PC-3 (cell line): ENCODE results near the gene AFF1. TPM values are rescaled to one million over a fixed set of nuclear protein-coding genes. Genes with fewer than 3 reads are reported as not detected.

Experiments
- ATAC-seq: fragments of 200-7000 bp; cut with Tn5 transposase; 2 replicates; pipeline ENCODE4 v1.9.1; 2020; ENCODE audit warnings: mild to moderate bottlenecking, moderate library complexity
- BruUV-seq: library from RNA; stranded (reverse); fragments of 400-500 nt; replicated peaks from 2 replicates; lab custom pipeline; 2021; lab: Mats Ljungman, UMichigan
- CTCF ChIA-PET: fragments of 300-600 bp; sonication (Branson Sonifier 250); formaldehyde crosslinking; loops from one replicate; lab custom pipeline; 2022; ENCODE audit warnings: antibody characterized with exemption; lab: Charles Lee
- POLR2A ChIA-PET: fragments of 300-600 bp; sonication (Branson Sonifier 250); formaldehyde crosslinking; loops from one replicate; lab custom pipeline; 2022; ENCODE audit warnings: antibody characterized with exemption; ENCODE audit not compliant: unreplicated experiment; lab: Charles Lee
- DNase-seq: peaks from one replicate; pipeline ENCODE4 v3.0.0-alpha.2; 2015
- H2AFZ ChIP-seq: fragments of 300-600 bp; sonication (generic); 2 replicates; pipeline ENCODE4 v1.6.0; 2016; ENCODE audit warnings: antibody characterized with exemption, low read length
- H3F3A ChIP-seq: fragments of 300-600 bp; sonication (generic); one replicate; pipeline ENCODE4 v1.6.0; 2017; ENCODE audit warnings: antibody characterized with exemption, low read length, control low read depth, mild to moderate bottlenecking; ENCODE audit not compliant: unreplicated experiment
- H3K27ac ChIP-seq: fragments of 300-600 bp; sonication (generic); 2 replicates; pipeline ENCODE4 v1.5.1; 2016; ENCODE audit warnings: mild to moderate bottlenecking, low read length
- H3K27me3 ChIP-seq: fragments of 300-600 bp; sonication (generic); 2 replicates; pipeline ENCODE4 v1.6.1; 2016; ENCODE audit warnings: low read length, mixed read lengths
- H3K36me3 ChIP-seq: fragments of 300-600 bp; sonication (generic); 2 replicates; pipeline ENCODE4 v1.6.1; 2016; ENCODE audit warnings: low read depth, mixed run types, low read length, mixed read lengths
- H3K4me1 ChIP-seq: fragments of 300-600 bp; sonication (generic); 2 replicates; pipeline ENCODE4 v1.5.1; 2016; ENCODE audit warnings: low read length; ENCODE audit not compliant: insufficient read depth
- H3K4me2 ChIP-seq: fragments of 300-600 bp; sonication (generic); 2 replicates; pipeline ENCODE4 v1.6.0; 2016; ENCODE audit warnings: low read length
- H3K4me3 ChIP-seq: fragments of 300-600 bp; sonication (generic); 2 replicates; pipeline ENCODE4 v1.5.1; 2016; ENCODE audit warnings: mild to moderate bottlenecking, low read length, mixed read lengths
- H3K79me2 ChIP-seq: fragments of 300-600 bp; sonication (generic); 2 replicates; pipeline ENCODE4 v1.6.1; 2017; ENCODE audit warnings: low read length, mixed read lengths
- H3K9ac ChIP-seq: fragments of 300-600 bp; sonication (generic); 2 replicates; pipeline ENCODE4 v1.6.0; 2016; ENCODE audit warnings: mild to moderate bottlenecking, low read length
- H3K9me2 ChIP-seq: fragments of 300-600 bp; sonication (generic); replicated peaks from 2 replicates; pipeline ENCODE4 v1.6.1; 2016; ENCODE audit warnings: mixed run types, low read length, mixed read lengths
- H3K9me3 ChIP-seq: fragments of 300-600 bp; sonication (generic); 2 replicates; pipeline ENCODE4 v1.6.1; 2016; ENCODE audit warnings: low read length, mixed read lengths
- H4K20me1 ChIP-seq: fragments of 300-600 bp; sonication (generic); 2 replicates; pipeline ENCODE4 v1.6.1; 2016; ENCODE audit warnings: low read length, mixed read lengths
- EZH2 ChIP-seq: fragments of 300-600 bp; sonication (generic); IDR thresholded peaks from one replicate; pipeline ENCODE4 v1.6.1; 2017; ENCODE audit warnings: antibody characterized with exemption, mild to moderate bottlenecking, low read length; ENCODE audit not compliant: unreplicated experiment
- EZH2phosphoT487 ChIP-seq: fragments of 300-600 bp; sonication (generic); IDR thresholded peaks from 2 replicates; pipeline ENCODE4 v1.6.1; 2018; ENCODE audit warnings: mild to moderate bottlenecking, antibody characterized with exemption, low read length, borderline replicate concordance
- intact Hi-C: fragments of 100-400 bp; cut with micrococcal nuclease; formaldehyde crosslinking; loops from 2 replicates; pipeline ENCODE4 v1.9.0; 2023
- total RNA-seq: library from RNA; depleted of rRNA; stranded (reverse); fragments of >200 nt; gene quantifications from 2 replicates; pipeline ENCODE4 v1.2.3, GENCODE V29; 2014
- TF ChIP-seq, protein P1 (sequence below): fragments of 300-600 bp; sonication (generic); conservative IDR thresholded peaks from 2 replicates; pipeline ENCODE4 v1.5.1; 2017; ENCODE audit warnings: antibody characterized with exemption, low read depth, mild to moderate bottlenecking, low read length

The AFF1 gene
- total RNA-seq, 1 experiment from 2014 or later = 8.1 TPM

DNA sequence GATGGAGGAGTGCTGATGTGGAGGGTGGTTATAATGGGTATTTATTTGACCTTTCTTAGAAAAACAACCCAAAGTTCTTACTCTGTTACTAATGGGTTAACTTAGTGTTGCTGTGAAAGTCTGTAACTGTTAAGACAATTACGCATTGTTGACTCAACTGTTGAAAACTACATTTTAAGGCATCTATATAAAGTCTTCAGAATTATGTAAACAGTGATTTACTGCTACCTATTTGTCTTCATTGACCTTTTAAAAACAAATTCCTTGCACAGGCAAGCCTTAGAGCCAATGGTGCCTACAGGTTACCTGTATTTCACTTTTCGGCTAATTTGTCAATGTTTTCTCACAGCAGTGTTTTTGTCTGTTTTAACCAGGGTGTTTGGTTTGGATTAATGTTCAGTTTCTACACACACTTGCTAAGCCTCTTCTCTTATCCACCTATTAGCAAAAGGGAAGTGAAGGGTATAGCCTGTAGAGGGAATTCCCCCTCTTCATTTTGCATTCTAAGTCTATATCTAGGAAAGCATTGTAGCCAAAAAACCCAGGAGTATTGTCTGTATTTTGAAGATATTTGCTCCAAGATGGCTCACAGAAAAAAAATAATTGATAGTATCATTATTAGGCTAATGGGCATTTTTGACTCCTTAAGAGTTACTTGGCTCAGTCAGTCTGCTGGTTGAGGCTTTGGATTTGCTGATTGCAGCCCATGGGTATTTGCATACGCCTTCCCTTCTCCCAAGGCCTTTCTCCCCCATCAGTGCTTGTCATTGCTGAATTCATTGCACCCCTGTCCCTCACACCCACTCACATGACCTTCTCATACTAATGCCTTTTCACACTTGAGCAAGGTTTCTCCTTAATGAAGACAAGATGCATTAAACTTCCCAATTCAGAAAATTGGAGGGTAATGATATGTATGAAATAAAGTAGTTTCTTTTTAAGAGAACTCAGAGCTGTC lies 30.5 kb downstream of the AFF1 start:
- ATAC-seq = no peak
- Histone ChIP-seq H3K27me3 (no peaks in the 10 kb centered on the region), H3K9ac (no peak overlapping the region), H3K27ac (no peak overlapping the region), H2AFZ (no peak overlapping the region), H3K4me3 (no peak overlapping the region), H3F3A (no peaks in the 10 kb centered on the region), H3K4me1 (peaks cover 8% of the 10 kb centered on the region), H3K4me2 (no peak overlapping the region), H3K9me3 (no peaks in the 10 kb centered on the region), H4K20me1 (no peaks in the 10 kb centered on the region), H3K9me2 (no peaks in the 10 kb centered on the region), H3K36me3 (no peaks in the 10 kb centered on the region), H3K79me2 (0 out of 2 replicates have a peak, but pooled peaks cover 3% of the 10 kb centered on the region)
- no peak for TF ChIP-seq EZH2phosphoT487
- TF ChIP-seq EZH2 = no peak
- TF ChIP-seq, protein P1, sequence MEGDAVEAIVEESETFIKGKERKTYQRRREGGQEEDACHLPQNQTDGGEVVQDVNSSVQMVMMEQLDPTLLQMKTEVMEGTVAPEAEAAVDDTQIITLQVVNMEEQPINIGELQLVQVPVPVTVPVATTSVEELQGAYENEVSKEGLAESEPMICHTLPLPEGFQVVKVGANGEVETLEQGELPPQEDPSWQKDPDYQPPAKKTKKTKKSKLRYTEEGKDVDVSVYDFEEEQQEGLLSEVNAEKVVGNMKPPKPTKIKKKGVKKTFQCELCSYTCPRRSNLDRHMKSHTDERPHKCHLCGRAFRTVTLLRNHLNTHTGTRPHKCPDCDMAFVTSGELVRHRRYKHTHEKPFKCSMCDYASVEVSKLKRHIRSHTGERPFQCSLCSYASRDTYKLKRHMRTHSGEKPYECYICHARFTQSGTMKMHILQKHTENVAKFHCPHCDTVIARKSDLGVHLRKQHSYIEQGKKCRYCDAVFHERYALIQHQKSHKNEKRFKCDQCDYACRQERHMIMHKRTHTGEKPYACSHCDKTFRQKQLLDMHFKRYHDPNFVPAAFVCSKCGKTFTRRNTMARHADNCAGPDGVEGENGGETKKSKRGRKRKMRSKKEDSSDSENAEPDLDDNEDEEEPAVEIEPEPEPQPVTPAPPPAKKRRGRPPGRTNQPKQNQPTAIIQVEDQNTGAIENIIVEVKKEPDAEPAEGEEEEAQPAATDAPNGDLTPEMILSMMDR = no peak
- ChIA-PET POLR2A (no interaction called here), CTCF (no interaction called here)
- no TSS peak for BruUV-seq
- no peak for DNase-seq
- intact Hi-C loops = no loop called here

DNA sequence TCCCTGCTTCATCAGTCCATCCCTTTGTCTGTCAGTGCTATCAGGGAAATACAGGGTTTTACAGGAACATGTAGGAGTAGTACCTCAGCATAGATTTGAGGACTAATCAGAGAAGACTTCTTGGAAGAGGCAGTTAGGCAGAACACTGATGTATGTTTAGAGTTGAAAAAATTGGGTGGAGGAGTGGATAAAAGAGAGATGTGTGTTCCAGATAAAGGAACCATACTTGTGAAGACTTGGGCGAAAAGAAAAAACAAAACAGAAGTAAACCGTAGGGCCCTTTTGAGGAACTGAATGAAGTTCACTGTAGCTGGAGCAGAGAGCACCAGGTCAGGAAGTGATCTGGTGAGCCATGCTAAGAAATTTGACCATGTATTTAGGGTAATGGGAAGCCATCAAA lies 32.3 kb downstream of the AFF1 start:
- Histone ChIP-seq H3K9me3 (no peaks in the 10 kb centered on the region), H3K4me2 (no peak overlapping the region), H3K79me2 (0 out of 2 replicates have a peak, but pooled peaks cover 14% of the 10 kb centered on the region), H4K20me1 (no peaks in the 10 kb centered on the region), H3K9ac (no peak overlapping the region), H2AFZ (no peak overlapping the region), H3K9me2 (no peaks in the 10 kb centered on the region), H3K27me3 (no peaks in the 10 kb centered on the region), H3K27ac (no peak overlapping the region), H3K4me1 (peaks cover 19% of the 10 kb centered on the region), H3F3A (no peaks in the 10 kb centered on the region), H3K4me3 (no peak overlapping the region), H3K36me3 (no peaks in the 10 kb centered on the region)
- CTCF ChIA-PET = no interaction called here
- BruUV-seq = no TSS peak
- DNase-seq = no peak
- POLR2A ChIA-PET = no interaction called here
- no peak for ATAC-seq
- TF ChIP-seq, protein P1 = no peak
- TF ChIP-seq EZH2 = no peak
- no peak for TF ChIP-seq EZH2phosphoT487
- intact Hi-C loops = no loop called here

DNA sequence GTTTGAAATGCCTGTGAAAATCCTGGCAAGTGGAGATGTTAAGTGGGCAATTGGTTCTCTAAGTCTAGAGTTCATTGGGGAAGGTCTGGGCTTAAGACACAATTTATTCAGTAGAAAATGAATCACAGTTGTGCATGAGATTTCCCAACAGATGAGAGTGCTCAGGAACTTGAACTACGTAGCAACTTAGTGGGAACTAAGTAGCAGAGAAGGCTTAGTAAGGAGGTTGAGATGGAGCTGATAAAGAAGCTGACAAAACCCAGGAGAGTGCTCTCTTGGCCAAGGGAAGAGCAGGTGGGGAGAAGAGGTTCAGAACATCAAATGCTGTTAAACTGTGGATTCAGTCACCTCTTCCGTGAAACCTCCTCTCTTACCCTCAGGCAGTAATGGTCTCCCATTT lies 33.0 kb downstream of the AFF1 start:
- DNase-seq (no peak), ATAC-seq (no peak)
- no peaks in the 10 kb centered on the region for H3K9me2 ChIP-seq
- H3K4me3 ChIP-seq = no peak overlapping the region
- ChIA-PET CTCF (no interaction called here), POLR2A (no interaction called here)
- H3K9ac ChIP-seq = no peak overlapping the region
- no peak overlapping the region for H2AFZ ChIP-seq
- no peaks in the 10 kb centered on the region for H3F3A ChIP-seq
- H3K27me3 ChIP-seq = no peaks in the 10 kb centered on the region
- H3K79me2 ChIP-seq = 0 out of 2 replicates have a peak, but pooled peaks cover 16% of the 10 kb centered on the region
- H4K20me1 ChIP-seq = no peaks in the 10 kb centered on the region
- no peaks in the 10 kb centered on the region for H3K9me3 ChIP-seq
- H3K36me3 ChIP-seq = no peaks in the 10 kb centered on the region
- TF ChIP-seq, protein P1 = no peak
- no peak overlapping the region for H3K27ac ChIP-seq
- BruUV-seq = no TSS peak
- intact Hi-C loops = no loop called here
- no peak overlapping the region for H3K4me2 ChIP-seq
- peaks cover 22% of the 10 kb centered on the region for H3K4me1 ChIP-seq
